ENCODE data around the gene MYOCOS.

The MYOCOS gene

GRCh38 chr1:171663854-171664575 lies 42.0 kb downstream of the MYOCOS start:
- no peak for DNase-seq

GRCh38 chr1:171664976-171665375 lies 42.9 kb downstream of the MYOCOS start:
- no peak for DNase-seq

DNA sequence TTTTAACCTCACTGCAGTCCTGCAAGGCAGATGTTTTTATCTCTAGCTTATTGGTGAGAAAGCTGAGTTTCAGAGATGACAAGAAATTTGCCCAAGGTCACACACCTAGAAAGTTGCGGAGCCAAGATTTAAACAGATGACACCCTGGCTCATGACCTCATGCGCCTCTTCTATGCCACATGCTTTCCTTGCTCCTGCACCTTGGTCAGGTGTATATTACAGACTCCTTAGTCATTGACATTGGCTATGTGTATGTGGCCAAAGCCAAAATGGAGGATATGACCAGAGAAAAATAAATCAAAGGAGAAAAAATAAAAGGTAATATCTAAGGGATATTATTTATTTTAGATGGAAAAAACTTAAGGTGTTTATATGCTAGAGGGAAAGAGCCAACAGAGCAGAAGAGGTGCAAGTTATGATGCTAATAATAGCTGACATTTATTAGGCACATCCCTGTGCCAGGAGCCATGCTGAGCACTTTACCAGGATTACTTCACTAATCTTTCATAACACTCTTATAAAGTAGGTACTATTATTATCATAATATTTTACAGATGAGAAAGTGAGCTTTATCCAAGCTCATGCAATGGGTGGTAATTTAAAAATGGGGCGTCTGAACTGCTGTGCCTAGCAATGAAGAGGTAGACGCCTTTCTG lies 44.2 kb downstream of the MYOCOS start:
- DNase-seq = no peak

DNA sequence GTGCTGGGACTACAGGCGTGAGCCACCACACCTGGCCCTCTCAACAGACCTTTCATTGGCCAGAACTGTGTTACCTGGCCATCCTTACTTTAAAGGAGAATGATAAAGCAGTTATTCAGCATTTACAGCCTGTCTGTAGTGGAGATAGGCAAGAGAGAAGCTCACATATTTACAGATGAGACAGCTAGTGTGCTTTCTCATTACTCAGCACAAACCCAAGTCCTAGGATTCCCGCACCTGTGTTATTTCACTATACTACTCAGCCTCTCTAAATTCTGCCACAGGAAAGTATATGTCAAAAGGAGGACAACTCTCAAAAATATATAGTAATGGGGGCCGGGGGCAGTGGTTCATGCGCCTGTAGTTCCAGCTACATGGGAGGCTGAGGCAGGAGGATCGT lies 46.3 kb downstream of the MYOCOS start:
- DNase-seq = no peak

DNA sequence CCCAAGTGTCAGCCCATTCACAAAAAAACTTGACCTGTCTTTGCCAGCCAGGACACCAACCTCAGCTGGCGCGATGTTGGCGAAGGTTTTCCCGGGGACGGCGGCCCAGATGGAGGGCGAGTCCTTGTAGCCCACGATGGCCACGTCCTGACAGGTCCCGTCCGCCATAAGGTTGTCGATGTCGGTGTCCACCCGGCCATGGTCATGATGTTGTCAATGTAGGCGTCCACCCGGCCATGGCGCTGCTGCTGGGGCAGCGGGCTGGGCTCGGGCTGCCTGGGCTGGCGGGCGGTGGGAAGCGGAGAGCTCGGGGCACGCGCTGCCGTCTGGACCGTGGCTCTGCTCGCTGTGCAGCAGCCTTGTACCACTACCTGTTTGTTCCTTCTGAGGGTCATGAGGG lies 48.7 kb downstream of the MYOCOS start:
- no peak for DNase-seq

DNA sequence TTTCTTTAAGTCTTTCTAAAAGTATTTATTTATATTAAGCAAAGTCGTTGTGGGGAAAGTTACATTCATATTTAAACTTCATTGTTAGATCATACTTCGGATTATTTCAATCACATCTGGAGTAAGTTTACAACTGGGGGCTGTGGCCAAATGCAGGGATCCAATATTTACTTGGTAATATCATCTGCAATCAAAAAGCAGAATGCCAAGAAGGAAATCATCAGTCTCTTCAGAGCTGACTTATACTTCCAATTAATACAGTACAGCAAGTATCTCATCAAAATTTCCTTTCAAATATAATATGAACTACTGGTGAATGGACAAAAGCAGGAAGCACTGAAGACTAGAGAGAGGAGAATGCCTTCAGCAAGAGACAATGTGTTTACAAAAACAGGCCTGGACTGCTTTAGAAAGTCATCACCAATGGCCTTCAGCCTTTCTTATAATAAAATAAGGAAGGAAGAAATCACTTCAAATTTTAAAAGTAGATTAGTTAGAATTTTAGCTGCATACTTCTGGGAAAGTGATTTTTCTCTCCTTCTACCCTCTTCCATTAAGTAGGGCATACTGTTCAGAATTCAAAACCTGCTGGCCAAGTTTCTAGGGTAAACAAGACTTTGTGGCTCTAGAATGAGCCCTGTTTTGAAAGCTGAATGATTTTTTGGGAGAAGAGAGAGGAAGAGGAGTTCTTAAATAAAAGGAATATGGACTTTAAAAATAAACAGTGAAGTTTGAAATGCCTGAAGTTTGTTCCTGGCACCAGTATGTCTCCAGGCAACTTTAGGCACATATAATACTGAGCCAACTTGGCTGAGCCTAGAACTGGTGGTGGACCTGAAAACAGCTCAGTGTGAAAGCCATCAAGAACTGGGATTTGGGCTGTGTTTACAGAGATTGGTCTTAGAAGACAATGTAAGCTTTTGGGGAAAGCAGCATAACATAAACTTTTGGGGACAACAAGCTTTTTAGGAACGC lies 52.7 kb downstream of the MYOCOS start:
- no peak for DNase-seq

Data from activated CD4-positive, alpha-beta T cell treated with anti-CD3 and anti-CD28 coated beads for 48 hours (primary cell).